ENCODE measurements around the gene DNASE1L2.
"Not testable (repeated sequence)": the region's sequence is repeated elsewhere in the genome, so short reads cannot be mapped to it uniquely, and the experiment has no call there.

The DNASE1L2 gene

DNA sequence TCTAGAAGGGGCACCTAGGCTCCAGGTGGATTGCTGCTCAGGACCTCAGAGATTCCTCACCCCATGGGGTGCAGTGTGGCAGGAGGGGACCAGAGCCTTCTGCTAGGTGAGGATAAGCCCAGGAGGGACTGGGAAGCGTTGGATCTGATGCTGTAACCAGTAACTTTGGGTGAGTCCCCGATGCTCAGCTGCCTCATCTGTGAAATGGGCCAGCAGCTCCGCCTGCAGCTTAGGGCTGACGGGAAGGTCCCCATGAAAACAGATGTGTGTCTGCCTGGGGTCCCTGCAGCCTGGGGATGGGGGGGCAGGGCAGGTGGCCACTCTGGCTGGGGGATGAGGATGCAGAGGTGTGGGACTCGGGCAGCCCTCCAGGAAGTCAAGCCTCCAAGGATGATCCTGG, 37.1 kb upstream of the DNASE1L2 start:
- no peak overlapping the region for H3K9ac ChIP-seq (ENCODE audit: low read length)
- peaks cover 9% of the 10 kb centered on the region for H3K27me3 ChIP-seq (ENCODE audit: insufficient read depth, low read length, poor library complexity)
- H3K18ac ChIP-seq (ENCODE audit: low read length): no peak overlapping the region
- no peak overlapping the region for H3K56ac ChIP-seq (ENCODE audit: low read length)
- H3K4me1 ChIP-seq (ENCODE audit: control insufficient read depth, low read depth, low read length): no peaks in the 10 kb centered on the region
- no peak overlapping the region for H3K27ac ChIP-seq (ENCODE audit: low read depth, low read length)
- H3K4ac ChIP-seq (ENCODE audit: low read depth, low read length): no peak overlapping the region
- WGBS (ENCODE audit: extremely low coverage, insufficient coverage, low lambda C conversion rate): no CpG with 5 or more reads among the region's 5 CpGs
- no peaks in the 10 kb centered on the region for H3K36me3 ChIP-seq (ENCODE audit: control insufficient read depth, insufficient read depth, low read length)
- no peak overlapping the region for H3K23ac ChIP-seq (ENCODE audit: low read length)
- H3K4me3 ChIP-seq (ENCODE audit: low read length): no peak overlapping the region
- H4K5ac ChIP-seq (ENCODE audit: low read length): no peak overlapping the region
- H2AK5ac ChIP-seq (ENCODE audit: low read length): no peak overlapping the region
- H2BK120ac ChIP-seq (ENCODE audit: low read depth, low read length): no peak overlapping the region
- H3K4me2 ChIP-seq (ENCODE audit: low read length): no peak overlapping the region
- H4K8ac ChIP-seq (ENCODE audit: low read depth, low read length): no peak overlapping the region
- no peak for DNase-seq
- no peaks in the 10 kb centered on the region for H3K79me1 ChIP-seq (ENCODE audit: low read length)
- H2BK15ac ChIP-seq (replicated peaks; ENCODE audit: low read depth): no peak overlapping the region
- no peaks in the 10 kb centered on the region for H3K79me2 ChIP-seq (ENCODE audit: control insufficient read depth, insufficient read depth, low read length)
- no peak overlapping the region for H2BK5ac ChIP-seq (ENCODE audit: low read length)

DNA sequence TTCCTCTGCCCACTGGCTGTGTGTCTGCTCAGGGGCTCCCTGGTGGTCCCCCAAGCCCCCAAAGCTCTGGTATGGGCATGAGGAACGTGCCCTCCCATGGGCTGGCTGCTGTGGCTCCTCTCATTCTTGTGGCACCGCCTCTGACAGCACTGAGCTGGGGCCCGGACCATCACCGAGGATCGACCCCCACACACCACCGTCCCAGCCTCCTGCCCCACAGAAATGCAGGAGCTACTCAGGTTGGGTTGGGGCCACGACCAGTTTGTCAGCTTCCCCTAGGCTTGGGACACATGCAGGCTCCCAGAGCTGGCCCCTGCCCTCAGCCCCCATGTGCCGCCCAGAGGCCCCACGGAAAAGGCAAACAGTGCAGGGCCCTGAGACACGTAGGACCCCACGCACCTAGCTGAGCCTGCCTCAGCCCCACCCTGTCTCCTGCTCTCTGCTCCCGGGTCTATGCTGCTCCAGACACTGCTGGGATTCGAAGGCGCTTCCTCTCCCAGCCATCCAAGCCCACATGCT, 36.6 kb upstream of the DNASE1L2 start:
- peaks cover 9% of the 10 kb centered on the region for H3K27me3 ChIP-seq (ENCODE audit: insufficient read depth, low read length, poor library complexity)
- WGBS (ENCODE audit: extremely low coverage, insufficient coverage, low lambda C conversion rate): no CpG with 5 or more reads among the region's 14 CpGs

DNA sequence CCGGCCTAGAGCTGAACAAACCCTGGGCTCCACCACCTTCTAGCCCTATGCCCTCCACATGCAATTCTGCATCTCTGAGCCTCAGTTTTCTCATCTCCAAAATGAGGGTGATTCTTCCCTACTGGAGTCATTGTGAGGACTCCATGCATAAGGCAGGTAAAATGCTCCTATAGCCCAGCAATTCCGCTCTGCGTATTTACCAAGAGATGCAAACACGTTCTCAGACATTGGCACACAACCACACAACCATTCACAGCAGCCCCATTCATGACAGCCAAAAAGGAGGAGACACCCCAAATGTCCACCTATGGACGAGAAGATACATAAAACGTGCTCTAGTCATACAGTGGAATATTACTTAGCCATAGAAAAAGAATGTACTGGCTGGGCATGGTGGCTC, 35.9 kb upstream of the DNASE1L2 start:
- H2BK120ac ChIP-seq (ENCODE audit: low read depth, low read length): no peak overlapping the region
- H4K5ac ChIP-seq (ENCODE audit: low read length): no peak overlapping the region
- no peaks in the 10 kb centered on the region for H3K79me2 ChIP-seq (ENCODE audit: control insufficient read depth, insufficient read depth, low read length)
- no peaks in the 10 kb centered on the region for H3K36me3 ChIP-seq (ENCODE audit: control insufficient read depth, insufficient read depth, low read length)
- no peak overlapping the region for H3K56ac ChIP-seq (ENCODE audit: low read length)
- H3K9ac ChIP-seq (ENCODE audit: low read length): no peak overlapping the region
- no peak overlapping the region for H4K8ac ChIP-seq (ENCODE audit: low read depth, low read length)
- peaks cover 9% of the 10 kb centered on the region for H3K27me3 ChIP-seq (ENCODE audit: insufficient read depth, low read length, poor library complexity)
- no peak overlapping the region for H3K4ac ChIP-seq (ENCODE audit: low read depth, low read length)
- no peak overlapping the region for H3K27ac ChIP-seq (ENCODE audit: low read depth, low read length)
- no CpG with 5 or more reads among the region's 6 CpGs for WGBS (ENCODE audit: extremely low coverage, insufficient coverage, low lambda C conversion rate)
- H3K23ac ChIP-seq (ENCODE audit: low read length): no peak overlapping the region
- no peaks in the 10 kb centered on the region for H3K79me1 ChIP-seq (ENCODE audit: low read length)
- H2BK5ac ChIP-seq (ENCODE audit: low read length): no peak overlapping the region
- no peak overlapping the region for H2AK5ac ChIP-seq (ENCODE audit: low read length)
- H3K4me3 ChIP-seq (ENCODE audit: low read length): no peak overlapping the region
- no peak overlapping the region for H2BK15ac ChIP-seq (replicated peaks; ENCODE audit: low read depth)
- no peak for DNase-seq
- no peak overlapping the region for H3K4me2 ChIP-seq (ENCODE audit: low read length)
- no peaks in the 10 kb centered on the region for H3K4me1 ChIP-seq (ENCODE audit: control insufficient read depth, low read depth, low read length)
- no peak overlapping the region for H3K18ac ChIP-seq (ENCODE audit: low read length)

More for the DNA sequence above, 36.6 kb upstream of the DNASE1L2 start:
- Histone ChIP-seq H4K8ac (ENCODE audit: low read depth, low read length) (no peak overlapping the region), H3K56ac (ENCODE audit: low read length) (no peak overlapping the region), H3K9ac (ENCODE audit: low read length) (no peak overlapping the region), H3K4ac (ENCODE audit: low read depth, low read length) (no peak overlapping the region), H3K18ac (ENCODE audit: low read length) (no peak overlapping the region), H3K23ac (ENCODE audit: low read length) (no peak overlapping the region), H4K5ac (ENCODE audit: low read length) (no peak overlapping the region), H3K36me3 (ENCODE audit: control insufficient read depth, insufficient read depth, low read length) (no peaks in the 10 kb centered on the region), H2BK15ac (replicated peaks; ENCODE audit: low read depth) (no peak overlapping the region), H2BK5ac (ENCODE audit: low read length) (no peak overlapping the region), H3K4me1 (ENCODE audit: control insufficient read depth, low read depth, low read length) (no peaks in the 10 kb centered on the region), H3K4me3 (ENCODE audit: low read length) (no peak overlapping the region), H3K4me2 (ENCODE audit: low read length) (no peak overlapping the region), H3K27ac (ENCODE audit: low read depth, low read length) (no peak overlapping the region), H3K79me2 (ENCODE audit: control insufficient read depth, insufficient read depth, low read length) (no peaks in the 10 kb centered on the region), H2AK5ac (ENCODE audit: low read length) (no peak overlapping the region), H2BK120ac (ENCODE audit: low read depth, low read length) (no peak overlapping the region), H3K79me1 (ENCODE audit: low read length) (no peaks in the 10 kb centered on the region)
- no peak for DNase-seq

DNA sequence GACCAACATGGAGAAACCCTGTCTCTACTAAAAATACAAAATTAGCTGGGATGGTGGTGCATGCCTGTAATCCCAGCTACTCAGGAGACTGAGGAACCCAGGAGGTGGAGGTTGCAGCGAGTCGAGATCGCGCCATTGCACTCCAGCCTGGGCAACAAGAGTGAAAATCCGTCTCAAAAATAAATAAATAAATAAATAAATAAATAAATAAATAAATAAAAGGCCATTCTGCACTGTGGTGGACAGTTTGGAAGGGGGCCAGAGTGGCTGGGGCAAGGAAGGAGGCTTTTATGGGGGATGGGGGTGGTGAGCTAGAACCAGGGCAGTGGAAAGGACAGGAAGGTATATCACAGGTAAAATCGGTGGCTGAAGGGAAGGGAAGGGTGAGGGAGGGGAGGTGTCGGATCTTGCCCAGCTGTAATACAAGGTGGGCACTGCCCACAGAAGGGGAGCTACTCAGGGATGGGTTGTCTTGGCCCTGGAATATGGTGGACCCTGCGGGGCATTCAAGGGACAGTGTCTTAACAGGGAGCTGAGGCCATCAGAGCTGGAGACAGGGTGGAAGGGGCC, 33.0 kb upstream of the DNASE1L2 start:
- not testable (repeated sequence) for H3K9ac ChIP-seq (ENCODE audit: low read length); H2BK5ac ChIP-seq (ENCODE audit: low read length); H2AK5ac ChIP-seq (ENCODE audit: low read length); H3K56ac ChIP-seq (ENCODE audit: low read length); H3K36me3 ChIP-seq (ENCODE audit: control insufficient read depth, insufficient read depth, low read length); H3K79me2 ChIP-seq (ENCODE audit: control insufficient read depth, insufficient read depth, low read length); H3K4ac ChIP-seq (ENCODE audit: low read depth, low read length); H3K4me2 ChIP-seq (ENCODE audit: low read length); H3K79me1 ChIP-seq (ENCODE audit: low read length); H4K5ac ChIP-seq (ENCODE audit: low read length); DNase-seq; H3K27me3 ChIP-seq (ENCODE audit: insufficient read depth, low read length, poor library complexity); H3K18ac ChIP-seq (ENCODE audit: low read length); H3K4me1 ChIP-seq (ENCODE audit: control insufficient read depth, low read depth, low read length); H2BK15ac ChIP-seq (replicated peaks; ENCODE audit: low read depth); H2BK120ac ChIP-seq (ENCODE audit: low read depth, low read length); H4K8ac ChIP-seq (ENCODE audit: low read depth, low read length); H3K27ac ChIP-seq (ENCODE audit: low read depth, low read length); H3K4me3 ChIP-seq (ENCODE audit: low read length); H3K23ac ChIP-seq (ENCODE audit: low read length)
- WGBS (ENCODE audit: extremely low coverage, insufficient coverage, low lambda C conversion rate): no CpG with 5 or more reads among the region's 8 CpGs

DNA sequence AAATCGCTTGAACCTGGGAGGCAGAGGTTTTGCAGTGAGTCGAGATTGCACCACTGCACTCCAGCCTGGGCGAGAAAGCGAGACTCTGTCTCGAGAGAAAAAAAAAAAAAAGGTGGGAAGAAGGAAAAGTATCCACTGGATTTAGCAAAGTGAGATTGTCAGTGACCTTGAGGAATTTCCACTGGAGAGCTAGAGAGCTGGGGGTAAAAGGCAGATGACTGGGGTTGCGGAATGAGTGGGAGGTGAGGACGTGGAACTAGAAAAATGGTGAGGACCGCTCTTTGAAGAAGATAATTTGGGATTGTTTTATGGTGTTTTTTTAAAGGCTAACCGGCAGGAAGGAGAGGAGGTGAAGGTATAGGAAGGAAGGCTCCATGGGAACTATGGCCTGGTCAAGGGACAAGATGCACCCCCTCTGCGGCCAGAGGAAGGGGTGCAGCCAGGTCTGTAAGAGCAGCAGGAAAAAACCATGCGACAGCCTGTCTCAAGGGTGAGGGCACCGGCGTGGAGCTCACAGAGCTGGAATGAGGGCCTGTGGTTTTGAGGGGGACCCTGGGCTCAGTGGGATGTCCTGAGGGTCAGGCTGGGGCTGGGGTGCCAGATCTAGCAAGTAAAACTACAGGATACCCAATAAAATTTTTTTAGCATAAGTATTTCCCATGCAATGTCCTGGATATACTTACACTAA, 31.7 kb upstream of the DNASE1L2 start:
- 100% methylated on average over 2 of the region's 13 CpGs for WGBS (ENCODE audit: extremely low coverage, insufficient coverage, low lambda C conversion rate)

More for the DNA sequence above, 31.7 kb upstream of the DNASE1L2 start:
- no peak for DNase-seq
- H3K56ac ChIP-seq (ENCODE audit: low read length): peak overlapping the region; percentile 26
- H3K4me3 ChIP-seq (ENCODE audit: low read length): no peak overlapping the region
- H3K36me3 ChIP-seq (ENCODE audit: control insufficient read depth, insufficient read depth, low read length): peaks cover 3% of the 10 kb centered on the region
- no peaks in the 10 kb centered on the region for H3K27me3 ChIP-seq (ENCODE audit: insufficient read depth, low read length, poor library complexity)
- H4K5ac ChIP-seq (ENCODE audit: low read length): no peak overlapping the region
- no peaks in the 10 kb centered on the region for H3K79me2 ChIP-seq (ENCODE audit: control insufficient read depth, insufficient read depth, low read length)
- H3K23ac ChIP-seq (ENCODE audit: low read length): no peak overlapping the region
- no peak overlapping the region for H2BK5ac ChIP-seq (ENCODE audit: low read length)
- H4K8ac ChIP-seq (ENCODE audit: low read depth, low read length): no peak overlapping the region
- H3K4ac ChIP-seq (ENCODE audit: low read depth, low read length): no peak overlapping the region
- H3K4me1 ChIP-seq (ENCODE audit: control insufficient read depth, low read depth, low read length): no peaks in the 10 kb centered on the region
- H3K18ac ChIP-seq (ENCODE audit: low read length): no peak overlapping the region
- H2AK5ac ChIP-seq (ENCODE audit: low read length): no peak overlapping the region
- no peak overlapping the region for H2BK15ac ChIP-seq (replicated peaks; ENCODE audit: low read depth)
- peak overlapping the region; percentile 68 for H3K9ac ChIP-seq (ENCODE audit: low read length)
- H3K4me2 ChIP-seq (ENCODE audit: low read length): no peak overlapping the region
- H3K79me1 ChIP-seq (ENCODE audit: low read length): peaks cover 3% of the 10 kb centered on the region
- H2BK120ac ChIP-seq (ENCODE audit: low read depth, low read length): no peak overlapping the region
- no peak overlapping the region for H3K27ac ChIP-seq (ENCODE audit: low read depth, low read length)
